Ishikawa (cell line): Measurements from ENCODE around the gene KLHL36.

ENCODE experiments used
- MAX ChIP-seq: IDR thresholded peaks from 2 replicates; pipeline ENCODE4 v1.6.1; 2012
- RAD21 ChIP-seq: IDR thresholded peaks from 2 replicates; pipeline ENCODE4 v1.6.1; 2012; ENCODE audit warnings: low read depth
- REST ChIP-seq: IDR thresholded peaks from 2 replicates; pipeline ENCODE4 v1.6.1; 2012; ENCODE audit warnings: low read depth, mild to moderate bottlenecking

GRCh38 chr16:84659656-84660300 is 11.5 kb downstream of the KLHL36 start:
- TF ChIP-seq RAD21 (no peak), REST (no peak), MAX (no peak)
